ENCODE results near the gene PLPPR3. TPM values are rescaled to one million over a fixed set of nuclear protein-coding genes. Genes with fewer than 3 reads are reported as not detected.
A peak's percentile ranks its signal among the peaks of the same experiment; 100 is the strongest.
"Not testable (repeated sequence)": the region's sequence is repeated elsewhere in the genome, so short reads cannot be mapped to it uniquely, and the experiment has no call there.

Gene PLPPR3
- total and polyA plus RNA-seq, 5 donors from 2014 or later = not detected

DNA sequence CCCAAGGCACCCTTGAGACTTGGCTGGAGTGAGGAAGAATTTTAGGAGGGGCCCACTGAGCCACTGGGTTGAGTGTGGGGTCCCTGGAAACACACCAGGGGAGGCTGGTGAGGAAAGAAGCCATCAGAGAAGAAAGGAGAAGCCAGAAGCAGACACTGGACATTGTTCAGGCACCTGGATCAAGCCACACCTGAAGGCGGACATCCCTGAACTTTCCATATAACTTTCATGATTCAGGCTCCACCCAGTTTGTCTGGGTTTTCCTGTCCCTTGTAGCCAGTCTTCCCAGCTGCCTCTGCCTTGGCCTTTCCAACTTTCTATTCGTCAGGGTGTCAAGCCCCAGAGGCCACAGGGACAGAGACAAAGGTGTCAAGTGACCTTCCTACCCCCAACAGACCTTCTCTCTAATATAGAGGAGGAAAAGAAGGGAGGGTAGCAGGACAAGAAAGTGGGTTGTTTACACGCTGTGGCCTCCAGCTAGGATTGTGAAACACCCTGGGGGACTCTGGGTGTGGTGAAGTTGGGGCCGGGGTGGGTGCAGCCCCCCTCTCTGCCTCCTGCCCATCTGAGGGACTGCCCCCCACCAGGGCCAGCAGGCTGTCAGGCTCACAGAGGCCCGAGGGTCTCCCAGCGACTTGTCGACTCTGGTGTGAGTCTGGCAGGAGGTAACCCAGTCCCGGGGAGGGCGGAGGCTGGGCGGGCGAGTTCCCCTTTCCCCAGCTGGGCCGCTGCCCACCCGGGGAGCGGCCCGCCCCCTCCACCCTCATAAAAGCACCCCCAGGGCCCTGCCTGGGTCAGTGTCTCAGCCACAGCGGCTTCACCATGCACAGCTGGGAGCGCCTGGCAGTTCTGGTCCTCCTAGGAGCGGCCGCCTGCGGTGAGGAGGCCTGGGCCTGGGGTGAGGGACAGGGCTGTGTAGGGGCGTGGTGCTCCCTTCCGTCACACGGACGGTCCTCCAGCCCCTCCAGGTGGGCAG lies 37.4 kb upstream of the PLPPR3 start, which contains the start of gene CFD:
TSS of gene CFD (plus strand) at position 797 of the 976 bp plus-strand sequence. CDS start at position 823, 26 bp downstream.
- ATAC-seq (ENCODE audit: low read depth in 2 of 2) = no peak
- no peak within 1 kb of the TSS for H3K4me3 ChIP-seq (ENCODE audit: low read depth, low read length)

DNA sequence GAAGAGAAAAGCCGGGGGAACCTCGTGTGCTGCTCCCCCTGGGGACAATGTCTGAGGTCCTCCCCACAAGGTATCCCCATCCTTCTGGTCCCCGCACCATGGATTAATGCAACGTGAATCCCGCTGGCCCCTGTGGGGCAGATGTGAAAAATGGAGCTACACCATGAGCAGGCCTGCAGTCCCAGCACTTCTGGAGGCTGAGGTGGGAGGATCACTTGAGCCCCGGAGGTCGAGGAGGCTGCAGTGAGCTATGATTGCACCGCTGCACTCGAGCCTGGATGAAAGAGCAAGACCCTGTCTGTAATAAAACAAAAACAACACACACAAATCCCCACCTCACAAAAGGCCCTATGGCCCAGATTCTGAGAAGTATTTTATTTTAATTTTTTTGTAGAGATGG lies 36.5 kb upstream of the PLPPR3 start:
- H3K4me3 Mint-ChIP-seq = peak overlapping the region in 1 of 4 donors; percentile 4
- ATAC-seq (ENCODE audit: low read depth in 2 of 2) (no peak), DNase-seq (no peak)
- Histone ChIP-seq H3K9me3 (ENCODE audit: control insufficient read depth in 2 of 2, low read length in 2 of 2) (no peaks in the 10 kb centered on the region), H3K4me3 (ENCODE audit: low read depth, low read length) (no peak overlapping the region), H3K27ac (ENCODE audit: insufficient read depth, low read length, poor library complexity, severe bottlenecking) (no peak overlapping the region), H3K27me3 (ENCODE audit: control insufficient read depth, insufficient read depth, low read length) (peaks cover 4% of the 10 kb centered on the region), H3K4me1 (ENCODE audit: control insufficient read depth, insufficient read depth, low read length, poor library complexity, severe bottlenecking) (peaks cover 21% of the 10 kb centered on the region), H3K36me3 (ENCODE audit: control insufficient read depth, insufficient read depth, low read length) (no peaks in the 10 kb centered on the region)
- no peak overlapping the region for H3K27ac Mint-ChIP-seq
- H3K27me3 Mint-ChIP-seq = peaks cover 28% of the 10 kb centered on the region
- peaks cover 0 to 2% (median 0%) of the 10 kb centered on the region in 7 donors for H3K9me3 Mint-ChIP-seq
- H3K4me1 Mint-ChIP-seq = peaks cover 0 to 13% (median 6%) of the 10 kb centered on the region in 4 donors
- no peaks in the 10 kb centered on the region for H3K36me3 Mint-ChIP-seq

More for the DNA sequence above, 37.4 kb upstream of the PLPPR3 start, which contains the start of gene CFD:
- Mint-ChIP-seq H3K27me3 (peaks cover 35% of the 10 kb centered on the region), H3K27ac (no peak within 1 kb of the TSS), H3K4me1 (peaks cover 3 to 20% (median 10%) of the 10 kb centered on the region in 4 donors), H3K9me3 (peaks cover 0 to 2% (median 0%) of the 10 kb centered on the region in 7 donors), H3K4me3 (peak within 1 kb of the TSS in 3 of 4 donors; percentile 4 to 21 (median 7)), H3K36me3 (no peaks in the 10 kb centered on the region)
- H3K4me1 ChIP-seq (ENCODE audit: control insufficient read depth, insufficient read depth, low read length, poor library complexity, severe bottlenecking) = peaks cover 30% of the 10 kb centered on the region
- no peak for DNase-seq
- H3K36me3 ChIP-seq (ENCODE audit: control insufficient read depth, insufficient read depth, low read length) = no peaks in the 10 kb centered on the region
- H3K9me3 ChIP-seq (ENCODE audit: control insufficient read depth in 2 of 2, low read length in 2 of 2) = no peaks in the 10 kb centered on the region
- no peak within 1 kb of the TSS for H3K27ac ChIP-seq (ENCODE audit: insufficient read depth, low read length, poor library complexity, severe bottlenecking)
- peaks cover 4% of the 10 kb centered on the region for H3K27me3 ChIP-seq (ENCODE audit: control insufficient read depth, insufficient read depth, low read length)

DNA sequence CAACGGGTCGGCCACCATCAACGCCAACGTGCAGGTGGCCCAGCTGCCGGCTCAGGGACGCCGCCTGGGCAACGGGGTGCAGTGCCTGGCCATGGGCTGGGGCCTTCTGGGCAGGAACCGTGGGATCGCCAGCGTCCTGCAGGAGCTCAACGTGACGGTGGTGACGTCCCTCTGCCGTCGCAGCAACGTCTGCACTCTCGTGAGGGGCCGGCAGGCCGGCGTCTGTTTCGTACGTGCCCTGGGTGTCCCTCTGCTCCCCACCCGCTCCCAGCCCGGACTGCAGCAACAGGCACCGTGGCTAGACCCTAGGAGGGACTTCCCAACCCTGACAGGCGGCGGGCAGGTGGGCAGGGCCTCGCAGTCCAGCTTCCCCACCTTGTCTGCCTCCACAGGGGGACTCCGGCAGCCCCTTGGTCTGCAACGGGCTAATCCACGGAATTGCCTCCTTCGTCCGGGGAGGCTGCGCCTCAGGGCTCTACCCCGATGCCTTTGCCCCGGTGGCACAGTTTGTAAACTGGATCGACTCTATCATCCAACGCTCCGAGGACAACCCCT lies 33.9 kb upstream of the PLPPR3 start:
- Mint-ChIP-seq H3K4me3 (no peak overlapping the region), H3K4me1 (peaks cover 0 to 9% (median 2%) of the 10 kb centered on the region in 4 donors), H3K27me3 (peaks cover 26% of the 10 kb centered on the region), H3K27ac (no peak overlapping the region), H3K9me3 (peaks cover 0 to 2% (median 0%) of the 10 kb centered on the region in 7 donors), H3K36me3 (no peaks in the 10 kb centered on the region)
- Histone ChIP-seq H3K9me3 (ENCODE audit: control insufficient read depth in 2 of 2, low read length in 2 of 2) (no peaks in the 10 kb centered on the region), H3K4me1 (ENCODE audit: control insufficient read depth, insufficient read depth, low read length, poor library complexity, severe bottlenecking) (peaks cover 4% of the 10 kb centered on the region), H3K27me3 (ENCODE audit: control insufficient read depth, insufficient read depth, low read length) (peaks cover 4% of the 10 kb centered on the region), H3K36me3 (ENCODE audit: control insufficient read depth, insufficient read depth, low read length) (no peaks in the 10 kb centered on the region), H3K27ac (ENCODE audit: insufficient read depth, low read length, poor library complexity, severe bottlenecking) (no peak overlapping the region), H3K4me3 (ENCODE audit: low read depth, low read length) (no peak overlapping the region)
- DNase-seq (no peak), ATAC-seq (ENCODE audit: low read depth in 2 of 2) (no peak)

DNA sequence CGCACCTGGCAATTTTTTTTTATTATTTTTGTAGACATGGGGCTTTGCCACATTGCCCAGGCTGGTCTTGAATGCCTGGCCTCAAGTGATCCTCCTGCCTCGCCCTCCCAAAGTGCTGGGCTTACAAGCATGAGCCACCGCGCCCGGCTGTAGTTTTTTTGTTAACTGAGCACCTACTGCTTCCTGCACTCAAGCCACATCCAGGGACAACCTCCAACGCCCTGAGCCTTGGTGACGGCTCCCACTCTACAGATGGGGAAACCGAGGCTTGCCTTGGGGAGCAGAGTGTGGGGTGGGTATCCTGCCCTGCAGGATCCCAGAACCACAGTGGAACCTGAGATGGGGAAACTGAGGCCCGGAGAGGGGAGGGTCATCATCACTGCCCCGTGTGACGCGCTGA lies 33.4 kb upstream of the PLPPR3 start:
- ATAC-seq (ENCODE audit: low read depth in 2 of 2) = no peak
- Histone ChIP-seq H3K9me3 (ENCODE audit: control insufficient read depth in 2 of 2, low read length in 2 of 2) (no peaks in the 10 kb centered on the region), H3K4me1 (ENCODE audit: control insufficient read depth, insufficient read depth, low read length, poor library complexity, severe bottlenecking) (no peaks in the 10 kb centered on the region), H3K27me3 (ENCODE audit: control insufficient read depth, insufficient read depth, low read length) (peaks cover 4% of the 10 kb centered on the region), H3K36me3 (ENCODE audit: control insufficient read depth, insufficient read depth, low read length) (no peaks in the 10 kb centered on the region), H3K4me3 (ENCODE audit: low read depth, low read length) (no peak overlapping the region), H3K27ac (ENCODE audit: insufficient read depth, low read length, poor library complexity, severe bottlenecking) (no peak overlapping the region)
- Mint-ChIP-seq H3K4me1 (peaks cover 0 to 9% (median 2%) of the 10 kb centered on the region in 4 donors), H3K27me3 (peaks cover 26% of the 10 kb centered on the region), H3K4me3 (no peak overlapping the region), H3K27ac (no peak overlapping the region), H3K36me3 (no peaks in the 10 kb centered on the region), H3K9me3 (peaks cover 0 to 2% (median 0%) of the 10 kb centered on the region in 7 donors)
- no peak for DNase-seq

DNA sequence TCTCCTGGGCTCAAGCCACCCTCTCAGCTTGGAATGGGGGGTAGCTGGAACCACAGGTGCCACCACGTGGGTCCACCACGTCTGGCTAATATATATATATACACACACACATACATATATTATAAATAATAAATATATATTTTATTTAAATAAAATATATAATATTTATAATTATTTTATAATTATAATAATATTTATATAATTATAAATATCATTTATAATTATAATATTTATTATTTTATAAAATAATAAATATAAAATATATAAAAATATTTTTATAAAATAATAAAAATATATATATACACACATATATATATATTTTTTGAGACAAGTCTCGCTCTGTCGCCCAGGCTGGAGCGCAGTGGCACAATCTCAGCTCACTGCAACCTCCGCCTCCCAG lies 32.8 kb upstream of the PLPPR3 start:
- peaks cover 0 to 9% (median 1%) of the 10 kb centered on the region in 4 donors for H3K4me1 Mint-ChIP-seq
- H3K9me3 Mint-ChIP-seq = peaks cover 0 to 2% (median 0%) of the 10 kb centered on the region in 7 donors
- ATAC-seq (ENCODE audit: low read depth in 2 of 2) (no peak), DNase-seq (no peak)
- H3K27ac Mint-ChIP-seq = no peak overlapping the region
- H3K27me3 ChIP-seq (ENCODE audit: control insufficient read depth, insufficient read depth, low read length) = peaks cover 4% of the 10 kb centered on the region
- H3K27ac ChIP-seq (ENCODE audit: insufficient read depth, low read length, poor library complexity, severe bottlenecking) = no peak overlapping the region
- H3K4me3 ChIP-seq (ENCODE audit: low read depth, low read length) = no peak overlapping the region
- peaks cover 22% of the 10 kb centered on the region for H3K27me3 Mint-ChIP-seq
- H3K4me3 Mint-ChIP-seq = no peak overlapping the region
- no peaks in the 10 kb centered on the region for H3K4me1 ChIP-seq (ENCODE audit: control insufficient read depth, insufficient read depth, low read length, poor library complexity, severe bottlenecking)
- H3K36me3 ChIP-seq (ENCODE audit: control insufficient read depth, insufficient read depth, low read length) = no peaks in the 10 kb centered on the region
- H3K9me3 ChIP-seq (ENCODE audit: control insufficient read depth in 2 of 2, low read length in 2 of 2) = no peaks in the 10 kb centered on the region
- H3K36me3 Mint-ChIP-seq = no peaks in the 10 kb centered on the region

DNA sequence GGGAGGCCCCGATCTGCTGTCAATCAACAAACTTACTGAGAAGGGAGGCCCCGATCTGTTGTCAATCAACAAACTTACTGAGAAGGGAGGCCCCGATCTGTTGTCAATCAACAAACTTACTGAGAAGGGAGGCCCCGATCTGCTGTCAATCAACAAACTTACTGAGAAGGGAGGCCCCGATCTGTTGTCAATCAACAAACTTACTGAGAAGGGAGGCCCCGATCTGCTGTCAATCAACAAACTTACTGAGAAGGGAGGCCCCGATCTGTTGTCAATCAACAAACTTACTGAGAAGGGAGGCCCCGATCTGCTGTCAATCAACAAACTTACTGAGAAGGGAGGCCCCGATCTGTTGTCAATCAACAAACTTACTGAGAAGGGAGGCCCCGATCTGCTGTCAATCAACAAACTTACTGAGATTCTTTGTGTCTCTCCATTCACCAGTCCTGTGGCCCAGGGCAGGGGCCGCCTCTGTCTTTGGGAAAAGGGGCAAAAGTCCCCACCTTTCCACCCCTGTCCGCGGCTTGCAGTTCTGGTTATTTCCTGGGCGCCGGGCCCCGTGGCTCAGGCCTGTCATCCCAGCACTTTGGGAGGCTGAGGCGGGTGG lies 32.0 kb upstream of the PLPPR3 start:
- H3K27ac ChIP-seq (ENCODE audit: insufficient read depth, low read length, poor library complexity, severe bottlenecking); ATAC-seq (ENCODE audit: low read depth in 2 of 2); H3K36me3 ChIP-seq (ENCODE audit: control insufficient read depth, insufficient read depth, low read length); H3K4me1 ChIP-seq (ENCODE audit: control insufficient read depth, insufficient read depth, low read length, poor library complexity, severe bottlenecking); H3K27ac Mint-ChIP-seq; DNase-seq; H3K4me3 Mint-ChIP-seq; H3K4me3 ChIP-seq (ENCODE audit: low read depth, low read length); H3K27me3 ChIP-seq (ENCODE audit: control insufficient read depth, insufficient read depth, low read length); H3K9me3 ChIP-seq (ENCODE audit: control insufficient read depth in 2 of 2, low read length in 2 of 2); H3K4me1 Mint-ChIP-seq; H3K9me3 Mint-ChIP-seq; H3K36me3 Mint-ChIP-seq: not testable (repeated sequence)
- peaks cover 18% of the 10 kb centered on the region for H3K27me3 Mint-ChIP-seq

DNA sequence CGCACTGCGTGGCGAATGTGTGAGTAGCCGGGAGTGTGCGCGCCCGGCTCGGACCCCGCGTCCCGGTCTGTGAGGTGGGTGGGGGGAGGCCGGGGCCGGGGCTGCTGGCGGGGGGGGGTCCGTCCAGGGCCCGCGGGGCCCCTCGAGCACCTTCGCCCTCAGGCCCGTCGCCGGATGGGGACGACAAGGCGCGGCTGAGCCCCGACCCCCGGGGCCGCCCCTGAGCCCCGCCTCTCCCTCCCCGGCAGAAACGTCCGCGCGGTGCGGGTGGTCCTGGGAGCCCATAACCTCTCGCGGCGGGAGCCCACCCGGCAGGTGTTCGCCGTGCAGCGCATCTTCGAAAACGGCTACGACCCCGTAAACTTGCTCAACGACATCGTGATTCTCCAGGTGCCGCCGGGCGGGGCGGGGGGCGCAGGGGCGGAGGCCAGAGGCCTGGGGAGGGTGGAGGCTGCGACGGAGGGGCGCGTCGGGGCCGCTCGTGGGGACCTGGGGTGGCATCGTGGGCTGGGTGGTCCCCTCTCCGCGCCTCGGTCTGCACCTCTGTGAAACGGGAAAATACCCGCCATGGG lies 31.3 kb upstream of the PLPPR3 start:
- Histone ChIP-seq H3K36me3 (ENCODE audit: control insufficient read depth, insufficient read depth, low read length) (no peaks in the 10 kb centered on the region), H3K9me3 (ENCODE audit: control insufficient read depth in 2 of 2, low read length in 2 of 2) (no peaks in the 10 kb centered on the region), H3K27ac (ENCODE audit: insufficient read depth, low read length, poor library complexity, severe bottlenecking) (no peak overlapping the region), H3K4me1 (ENCODE audit: control insufficient read depth, insufficient read depth, low read length, poor library complexity, severe bottlenecking) (no peaks in the 10 kb centered on the region), H3K4me3 (ENCODE audit: low read depth, low read length) (no peak overlapping the region), H3K27me3 (ENCODE audit: control insufficient read depth, insufficient read depth, low read length) (no peaks in the 10 kb centered on the region)
- no peak for ATAC-seq (ENCODE audit: low read depth in 2 of 2)
- no peak for DNase-seq
- Mint-ChIP-seq H3K9me3 (peaks cover 0 to 2% (median 0%) of the 10 kb centered on the region in 7 donors), H3K27me3 (peaks cover 21% of the 10 kb centered on the region), H3K4me3 (no peak overlapping the region), H3K27ac (no peak overlapping the region), H3K36me3 (no peaks in the 10 kb centered on the region), H3K4me1 (peaks cover 0 to 6% (median 1%) of the 10 kb centered on the region in 4 donors)

All from CD4-positive, CD25-positive, alpha-beta regulatory T cell (primary cell).